Memory B cell (primary cell): ENCODE results near the gene CELA2B.

Experiments used
- ATAC-seq: fragments of 150-1000 bp; cut with Tn5 transposase; 2 replicates; pipeline ENCODE4 v1.10.0; 2021; ENCODE audit warnings: low read depth, mild to moderate bottlenecking, moderate library complexity
- DNase-seq, 2 donors: peaks; one replicate each; pipeline ENCODE4 v3.0.0; 2022; ENCODE audit warnings: low spot score in 2 of 2
- H3K27ac Mint-ChIP-seq: one replicate; pipeline ENCODE4 v1.8.0; 2022; ENCODE audit warnings: mild to moderate bottlenecking, moderate library complexity, mixed read lengths
- H3K27me3 Mint-ChIP-seq: one replicate; pipeline ENCODE4 v1.8.0; 2022; ENCODE audit warnings: mixed read lengths
- H3K36me3 Mint-ChIP-seq: one replicate; pipeline ENCODE4 v1.8.0; 2022; ENCODE audit warnings: mild to moderate bottlenecking, mixed read lengths
- H3K4me1 Mint-ChIP-seq: one replicate; pipeline ENCODE4 v1.8.0; 2022; ENCODE audit warnings: mixed read lengths
- H3K4me3 Mint-ChIP-seq: one replicate; pipeline ENCODE4 v1.8.0; 2022; ENCODE audit warnings: mild to moderate bottlenecking, moderate library complexity, mixed read lengths
- H3K9me3 Mint-ChIP-seq: one replicate; pipeline ENCODE4 v1.8.0; 2022; ENCODE audit warnings: mixed read lengths

Gene CELA2B

DNA sequence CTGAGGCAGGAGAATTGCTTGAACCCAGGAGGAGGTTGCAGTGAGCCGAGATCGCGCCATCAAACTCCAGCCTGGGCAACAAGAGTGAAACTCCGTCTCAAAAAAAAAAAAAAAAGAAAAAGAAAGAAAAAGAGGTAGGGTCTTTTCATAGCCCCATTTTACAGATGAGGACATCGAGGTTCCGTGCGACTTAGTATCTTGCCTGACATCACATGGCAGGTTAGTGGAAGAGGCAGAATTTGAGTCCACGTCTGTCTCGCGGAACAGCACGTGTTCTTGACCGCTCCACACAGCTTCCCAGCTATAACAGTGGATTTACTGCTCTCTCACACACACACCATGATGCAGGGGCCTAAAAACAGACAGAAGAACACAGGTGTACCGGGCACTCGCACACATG, 36.6 kb upstream of the CELA2B start:
- Mint-ChIP-seq H3K4me1 (no peaks in the 10 kb centered on the region), H3K27me3 (peaks cover 4% of the 10 kb centered on the region), H3K36me3 (no peaks in the 10 kb centered on the region), H3K9me3 (no peaks in the 10 kb centered on the region), H3K27ac (no peak overlapping the region), H3K4me3 (no peak overlapping the region)
- no peak for DNase-seq
- no peak for ATAC-seq

DNA sequence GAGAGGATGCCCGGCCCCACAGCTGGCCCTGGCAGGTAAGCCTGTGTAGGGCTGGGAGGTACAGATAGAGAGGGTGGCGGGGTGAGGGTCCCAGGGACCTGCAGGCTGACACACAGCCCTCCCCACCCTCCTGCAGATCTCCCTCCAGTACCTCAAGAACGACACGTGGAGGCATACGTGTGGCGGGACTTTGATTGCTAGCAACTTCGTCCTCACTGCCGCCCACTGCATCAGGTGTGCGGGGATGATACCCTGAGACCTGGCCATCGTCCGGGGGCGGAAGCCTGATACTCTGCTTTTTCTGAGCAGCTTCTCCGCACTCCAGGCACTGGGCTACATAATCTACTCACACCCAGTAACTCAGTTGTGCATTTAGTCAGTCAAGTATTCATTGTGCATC, 35.5 kb upstream of the CELA2B start:
- no peaks in the 10 kb centered on the region for H3K36me3 Mint-ChIP-seq
- DNase-seq (no peak), ATAC-seq (no peak)
- H3K9me3 Mint-ChIP-seq: no peaks in the 10 kb centered on the region
- H3K27me3 Mint-ChIP-seq: peaks cover 6% of the 10 kb centered on the region
- H3K4me3 Mint-ChIP-seq: no peak overlapping the region
- H3K27ac Mint-ChIP-seq: no peak overlapping the region
- H3K4me1 Mint-ChIP-seq: no peaks in the 10 kb centered on the region

DNA sequence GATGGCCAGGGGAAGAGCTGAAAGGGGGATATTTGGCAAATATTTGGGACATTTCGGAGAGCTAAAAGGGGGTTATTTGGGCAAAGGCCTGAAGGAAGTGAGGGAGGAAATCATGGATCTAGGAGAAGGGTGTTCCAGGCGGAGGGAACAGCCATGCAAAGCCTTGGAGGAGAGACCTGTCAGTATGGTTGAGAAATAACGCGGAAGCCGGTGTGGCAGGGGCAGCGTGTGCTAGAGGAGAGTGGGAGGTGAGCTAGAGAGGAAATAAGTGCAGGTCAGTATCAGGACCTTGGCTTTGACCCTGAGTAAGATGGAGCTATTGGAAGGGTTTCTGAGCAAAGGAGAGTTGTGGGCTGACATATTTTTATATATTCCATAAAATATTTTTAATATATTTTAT, 34.7 kb upstream of the CELA2B start:
- DNase-seq: no peak
- Mint-ChIP-seq H3K4me3 (no peak overlapping the region), H3K9me3 (no peaks in the 10 kb centered on the region), H3K27me3 (peaks cover 11% of the 10 kb centered on the region), H3K4me1 (no peaks in the 10 kb centered on the region), H3K27ac (no peak overlapping the region), H3K36me3 (no peaks in the 10 kb centered on the region)
- no peak for ATAC-seq

DNA sequence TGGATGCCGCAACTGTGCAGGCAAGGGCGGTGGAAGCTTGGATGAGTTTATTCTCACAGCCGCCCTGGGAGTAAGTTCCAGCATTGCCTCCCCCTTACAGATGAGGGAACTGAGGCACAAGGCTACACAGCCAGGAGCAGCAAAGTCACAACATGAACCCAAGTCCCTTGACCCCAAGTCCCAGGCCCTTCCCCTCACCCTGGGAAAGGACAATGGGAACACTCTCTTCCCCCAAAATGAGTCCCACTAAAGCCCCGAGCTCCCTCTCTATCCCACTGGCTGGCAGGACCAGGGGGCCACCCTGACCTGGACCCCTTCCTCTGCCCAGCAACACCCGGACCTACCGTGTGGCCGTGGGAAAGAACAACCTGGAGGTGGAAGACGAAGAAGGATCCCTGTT, 33.8 kb upstream of the CELA2B start:
- H3K36me3 Mint-ChIP-seq: no peaks in the 10 kb centered on the region
- no peaks in the 10 kb centered on the region for H3K4me1 Mint-ChIP-seq
- DNase-seq: no peak

DNA sequence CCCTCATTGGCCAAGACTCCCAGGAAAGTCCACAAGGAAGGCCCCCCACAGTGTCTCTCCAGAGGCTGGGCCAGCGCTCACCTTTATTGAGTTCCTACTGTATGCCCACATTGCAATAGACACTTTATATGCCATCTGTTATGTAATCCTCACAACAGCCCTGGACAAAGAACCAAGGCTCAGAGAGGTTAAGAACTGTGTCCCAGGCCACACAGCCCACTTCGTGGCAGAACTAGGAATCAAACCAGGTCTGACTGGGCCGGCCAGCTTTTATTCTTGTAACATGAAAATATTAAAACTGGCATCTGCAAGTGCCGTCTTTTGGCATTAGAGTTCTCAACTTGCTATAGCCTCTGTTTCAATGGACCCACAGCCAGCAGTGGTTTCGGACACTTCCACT, 33.1 kb upstream of the CELA2B start:
- peaks cover 17% of the 10 kb centered on the region for H3K27me3 Mint-ChIP-seq

More for the DNA sequence above, 33.8 kb upstream of the CELA2B start:
- Mint-ChIP-seq H3K4me3 (no peak overlapping the region), H3K27ac (no peak overlapping the region), H3K27me3 (peaks cover 14% of the 10 kb centered on the region), H3K9me3 (no peaks in the 10 kb centered on the region)
- no peak for ATAC-seq

DNA sequence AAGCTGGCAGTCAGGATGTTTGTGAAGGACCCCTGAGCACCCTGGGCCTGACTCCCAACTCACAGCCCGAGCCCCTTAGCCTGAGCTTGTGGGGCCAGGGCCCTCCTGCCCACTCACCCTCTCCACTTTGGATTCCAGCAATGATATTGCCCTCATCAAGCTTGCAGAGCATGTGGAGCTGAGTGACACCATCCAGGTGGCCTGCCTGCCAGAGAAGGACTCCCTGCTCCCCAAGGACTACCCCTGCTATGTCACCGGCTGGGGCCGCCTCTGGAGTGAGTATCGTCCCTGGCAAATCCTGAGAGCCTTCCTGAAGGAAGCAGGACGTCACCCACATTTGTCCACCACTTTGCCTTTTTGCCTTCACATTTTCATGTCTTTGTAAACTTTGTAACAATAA, 32.6 kb upstream of the CELA2B start:
- DNase-seq: no peak
- H3K27me3 Mint-ChIP-seq: peaks cover 17% of the 10 kb centered on the region
- no peak for ATAC-seq
- H3K27ac Mint-ChIP-seq: no peak overlapping the region
- H3K4me1 Mint-ChIP-seq: no peaks in the 10 kb centered on the region
- H3K9me3 Mint-ChIP-seq: no peaks in the 10 kb centered on the region
- H3K4me3 Mint-ChIP-seq: no peak overlapping the region
- H3K36me3 Mint-ChIP-seq: no peaks in the 10 kb centered on the region

More for the DNA sequence above, 33.1 kb upstream of the CELA2B start:
- ATAC-seq: no peak
- no peaks in the 10 kb centered on the region for H3K9me3 Mint-ChIP-seq
- H3K36me3 Mint-ChIP-seq: no peaks in the 10 kb centered on the region
- DNase-seq: no peak
- no peak overlapping the region for H3K4me3 Mint-ChIP-seq
- H3K27ac Mint-ChIP-seq: no peak overlapping the region
- H3K4me1 Mint-ChIP-seq: no peaks in the 10 kb centered on the region

DNA sequence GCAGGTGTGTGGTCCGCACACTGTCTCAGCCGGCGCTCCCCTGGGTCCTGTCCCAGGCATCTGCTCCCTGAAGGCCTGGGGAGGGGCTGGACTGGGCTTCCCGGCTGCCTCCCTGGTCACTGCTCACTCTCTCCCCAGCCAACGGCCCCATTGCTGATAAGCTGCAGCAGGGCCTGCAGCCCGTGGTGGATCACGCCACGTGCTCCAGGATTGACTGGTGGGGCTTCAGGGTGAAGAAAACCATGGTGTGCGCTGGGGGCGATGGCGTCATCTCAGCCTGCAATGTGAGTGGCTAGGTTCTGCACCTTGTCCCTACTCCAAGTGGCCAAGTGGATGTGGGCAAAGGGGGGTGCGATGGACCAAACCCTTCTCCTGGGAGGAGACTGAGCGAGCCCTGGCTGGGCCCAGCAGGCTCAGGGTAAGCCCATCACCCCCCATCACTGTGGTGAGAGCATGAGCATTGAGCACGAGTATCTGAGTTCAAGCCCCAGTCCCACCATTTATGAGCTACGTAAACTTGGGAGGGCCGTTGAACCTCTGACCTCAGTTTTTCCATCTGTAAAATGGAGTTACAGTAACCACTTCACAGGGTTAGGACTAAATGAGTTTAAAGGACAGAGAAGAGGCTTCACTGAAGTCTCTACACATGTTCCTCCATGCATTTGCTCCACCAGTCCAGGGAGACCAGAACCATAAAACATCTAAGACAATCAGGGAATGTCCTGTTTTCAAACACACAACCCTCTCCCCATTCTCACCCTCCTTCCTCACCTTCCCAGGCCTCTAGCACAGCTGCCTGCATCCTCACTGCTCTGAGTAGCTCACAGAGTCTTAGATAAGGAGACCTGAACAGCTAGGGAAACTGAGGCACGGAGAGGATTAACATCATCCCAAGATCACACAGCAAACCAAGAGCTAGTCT, 31.2 kb upstream of the CELA2B start:
- no peak overlapping the region for H3K27ac Mint-ChIP-seq
- H3K27me3 Mint-ChIP-seq: peaks cover 17% of the 10 kb centered on the region
- ATAC-seq (no peak), DNase-seq (no peak)
- no peaks in the 10 kb centered on the region for H3K9me3 Mint-ChIP-seq
- no peak overlapping the region for H3K4me3 Mint-ChIP-seq
- no peaks in the 10 kb centered on the region for H3K4me1 Mint-ChIP-seq
- peaks cover 3% of the 10 kb centered on the region for H3K36me3 Mint-ChIP-seq

DNA sequence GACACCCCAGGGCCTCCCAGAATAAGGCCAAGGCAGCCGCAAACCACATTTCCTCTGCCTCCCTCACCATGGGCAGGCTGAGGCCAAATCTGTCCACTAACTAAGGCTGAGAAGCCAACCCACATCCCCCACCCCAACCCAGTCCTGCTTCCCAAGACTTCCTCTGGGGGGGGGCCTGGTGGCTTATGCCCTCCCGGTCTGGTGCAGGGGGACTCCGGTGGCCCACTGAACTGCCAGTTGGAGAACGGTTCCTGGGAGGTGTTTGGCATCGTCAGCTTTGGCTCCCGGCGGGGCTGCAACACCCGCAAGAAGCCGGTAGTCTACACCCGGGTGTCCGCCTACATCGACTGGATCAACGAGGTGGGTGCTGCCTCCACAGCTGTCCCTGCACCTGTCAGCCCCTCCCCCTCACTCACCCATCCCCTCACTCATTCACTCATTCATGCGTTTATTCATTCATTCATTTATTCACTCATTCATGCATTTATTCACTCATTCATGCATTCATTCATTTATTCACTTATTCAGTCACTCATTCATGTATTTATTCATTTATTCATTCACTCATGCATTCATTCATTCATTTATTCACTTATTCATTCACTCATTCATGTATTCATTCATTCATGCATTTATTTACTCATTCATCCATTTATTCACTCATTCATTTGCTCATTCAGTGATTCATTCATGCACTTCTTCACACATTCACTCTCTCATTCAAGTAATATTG, 30.3 kb upstream of the CELA2B start:
- H3K27ac Mint-ChIP-seq: no peak overlapping the region
- H3K36me3 Mint-ChIP-seq: peaks cover 4% of the 10 kb centered on the region
- no peaks in the 10 kb centered on the region for H3K9me3 Mint-ChIP-seq
- ATAC-seq: no peak
- no peaks in the 10 kb centered on the region for H3K4me1 Mint-ChIP-seq
- DNase-seq: no peak
- peaks cover 17% of the 10 kb centered on the region for H3K27me3 Mint-ChIP-seq
- no peak overlapping the region for H3K4me3 Mint-ChIP-seq

DNA sequence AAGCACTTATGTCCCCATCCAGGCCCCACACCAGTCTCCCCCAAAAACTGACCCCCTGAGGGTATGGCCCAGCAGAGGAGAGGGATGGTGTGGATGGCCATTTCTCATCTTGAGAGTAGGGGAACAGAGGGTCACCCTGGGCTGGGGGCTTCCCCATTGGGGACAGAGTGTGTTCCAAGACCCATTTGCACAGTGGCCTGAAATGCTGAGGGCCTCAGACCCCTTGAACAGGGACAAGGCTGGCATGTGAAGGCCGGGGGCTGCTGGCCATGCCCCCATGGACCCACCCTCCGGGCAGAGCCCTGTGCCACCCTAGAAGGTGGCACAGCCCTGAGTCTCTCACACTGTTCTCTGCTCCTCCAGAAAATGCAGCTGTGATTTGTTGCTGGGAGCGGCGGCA, 29.7 kb upstream of the CELA2B start:
- no peak overlapping the region for H3K4me3 Mint-ChIP-seq
- DNase-seq: no peak
- H3K4me1 Mint-ChIP-seq: no peaks in the 10 kb centered on the region
- ATAC-seq: no peak
- peaks cover 18% of the 10 kb centered on the region for H3K27me3 Mint-ChIP-seq
- H3K27ac Mint-ChIP-seq: no peak overlapping the region
- peaks cover 4% of the 10 kb centered on the region for H3K36me3 Mint-ChIP-seq
- H3K9me3 Mint-ChIP-seq: peaks cover 4% of the 10 kb centered on the region

DNA sequence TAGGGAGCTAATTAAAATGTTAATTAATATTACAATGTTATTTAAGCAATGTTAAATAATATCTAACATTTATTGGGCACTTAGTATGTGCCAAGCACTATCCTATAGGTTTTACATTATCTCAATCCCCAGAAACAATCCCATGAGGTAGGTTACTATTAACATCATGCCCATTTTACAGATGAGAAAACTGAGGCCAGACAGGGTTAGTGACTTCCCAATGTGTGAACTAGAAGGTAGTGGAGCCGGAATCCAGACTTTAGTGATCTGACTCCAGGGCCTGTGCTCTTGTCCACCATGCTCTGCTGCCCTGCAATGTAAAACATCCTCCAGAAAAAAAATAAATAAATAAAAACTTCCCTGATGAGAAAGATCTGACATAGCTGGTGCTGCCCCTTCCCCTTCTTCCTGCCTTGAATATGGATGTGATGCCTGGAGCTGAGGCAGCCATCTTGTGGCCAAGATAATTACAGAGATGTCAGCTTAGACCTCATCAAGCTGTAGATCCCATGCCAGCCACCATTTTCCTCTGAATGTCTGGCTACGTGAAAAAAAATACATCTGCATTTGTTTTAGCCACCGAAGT, 26.9 kb upstream of the CELA2B start:
- Mint-ChIP-seq H3K4me3 (no peak overlapping the region), H3K27ac (no peak overlapping the region), H3K4me1 (no peaks in the 10 kb centered on the region), H3K9me3 (peaks cover 4% of the 10 kb centered on the region), H3K27me3 (peaks cover 15% of the 10 kb centered on the region), H3K36me3 (peaks cover 4% of the 10 kb centered on the region)
- no peak for ATAC-seq
- no peak for DNase-seq

DNA sequence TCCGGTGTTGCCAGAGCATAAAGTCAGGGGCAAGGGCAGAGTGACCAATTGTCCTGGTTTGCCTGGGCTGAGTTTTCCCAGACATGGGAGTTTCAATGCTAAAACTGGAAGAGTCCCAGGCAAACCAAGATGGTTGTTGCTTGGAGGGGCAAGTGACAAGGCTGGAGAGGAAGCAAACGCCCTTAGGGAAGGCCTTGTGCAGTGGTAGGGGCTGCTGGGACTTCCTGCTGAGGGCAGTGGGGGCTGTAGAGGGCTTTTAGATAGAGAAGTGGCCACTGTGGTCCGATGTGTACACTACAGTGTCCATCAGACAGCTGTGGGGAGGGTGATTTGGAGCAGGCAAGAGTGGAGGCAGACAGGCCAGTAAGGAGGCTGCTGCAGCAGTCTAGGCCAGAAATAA, 26.3 kb upstream of the CELA2B start:
- no peaks in the 10 kb centered on the region for H3K4me1 Mint-ChIP-seq
- H3K9me3 Mint-ChIP-seq: peaks cover 4% of the 10 kb centered on the region
- no peak overlapping the region for H3K27ac Mint-ChIP-seq
- DNase-seq: no peak
- peaks cover 4% of the 10 kb centered on the region for H3K36me3 Mint-ChIP-seq
- H3K27me3 Mint-ChIP-seq: peaks cover 16% of the 10 kb centered on the region
- ATAC-seq: no peak
- H3K4me3 Mint-ChIP-seq: no peak overlapping the region

DNA sequence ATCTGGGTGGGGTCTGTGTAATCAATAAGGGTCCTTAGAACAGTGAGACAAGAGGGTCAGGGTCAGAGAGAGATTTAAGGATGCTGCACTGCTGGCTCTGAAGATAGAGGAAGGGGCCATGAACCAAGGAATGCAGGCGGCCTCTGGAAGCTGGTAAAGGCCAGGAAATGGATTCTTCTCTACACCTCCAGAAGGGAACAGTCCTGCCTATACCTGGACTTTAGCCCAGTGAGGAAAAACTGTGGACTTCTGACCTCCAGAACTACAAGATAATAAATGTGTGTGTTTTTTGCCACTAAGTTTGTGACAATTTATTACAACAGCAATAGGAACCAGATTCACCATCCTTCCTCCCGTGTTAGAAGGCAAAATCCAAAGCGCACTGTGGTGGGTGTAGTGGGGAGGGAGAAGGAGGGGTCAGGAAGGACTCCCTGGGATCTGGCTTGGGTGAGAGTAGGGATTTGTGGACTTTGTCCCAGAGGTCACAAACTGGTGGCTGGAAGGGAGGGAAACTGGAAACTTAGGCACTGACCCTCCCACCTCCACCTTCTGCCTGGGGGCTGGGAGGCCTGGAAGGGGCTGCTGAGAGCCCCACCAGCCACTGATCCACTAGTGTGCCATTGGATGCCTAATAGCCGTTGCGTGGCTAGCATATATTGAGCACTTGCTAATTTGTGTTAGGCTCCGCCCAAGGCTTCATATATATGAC, 24.7 kb upstream of the CELA2B start:
- peaks cover 4% of the 10 kb centered on the region for H3K36me3 Mint-ChIP-seq
- H3K27ac Mint-ChIP-seq: no peak overlapping the region
- H3K4me1 Mint-ChIP-seq: no peaks in the 10 kb centered on the region
- no peak overlapping the region for H3K4me3 Mint-ChIP-seq
- no peak for ATAC-seq
- H3K27me3 Mint-ChIP-seq: peaks cover 14% of the 10 kb centered on the region
- no peak for DNase-seq
- H3K9me3 Mint-ChIP-seq: peaks cover 4% of the 10 kb centered on the region

DNA sequence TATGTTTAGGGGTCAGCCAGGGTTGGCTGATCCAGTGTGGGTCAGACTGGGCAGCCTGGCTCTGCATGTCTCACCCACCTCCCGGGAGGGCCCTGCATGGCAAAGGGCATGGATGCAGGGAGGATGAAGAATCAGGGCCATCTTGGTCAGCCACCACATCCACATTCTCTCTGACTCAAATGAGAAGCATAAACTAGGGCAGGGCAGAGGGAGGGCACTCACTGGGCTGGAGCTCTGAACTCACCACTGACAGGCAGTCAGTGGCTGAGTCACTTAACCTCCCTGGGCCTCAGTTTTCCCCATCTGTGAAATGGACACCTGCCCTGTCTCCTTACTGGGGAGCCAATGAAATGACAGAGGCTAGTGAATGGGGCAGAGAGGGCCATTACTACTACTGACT, 23.7 kb upstream of the CELA2B start:
- H3K27ac Mint-ChIP-seq: no peak overlapping the region

More for the DNA sequence above, 23.7 kb upstream of the CELA2B start:
- H3K9me3 Mint-ChIP-seq: peaks cover 4% of the 10 kb centered on the region
- peaks cover 4% of the 10 kb centered on the region for H3K36me3 Mint-ChIP-seq
- no peak for ATAC-seq
- H3K27me3 Mint-ChIP-seq: peaks cover 16% of the 10 kb centered on the region
- no peaks in the 10 kb centered on the region for H3K4me1 Mint-ChIP-seq
- H3K4me3 Mint-ChIP-seq: no peak overlapping the region
- no peak for DNase-seq
